H9 (cell line): Measurements from ENCODE around the gene ENOX1. TPM values are rescaled to one million over a fixed set of nuclear protein-coding genes. Genes with fewer than 3 reads are reported as not detected.
A peak's percentile ranks its signal among the peaks of the same experiment; 100 is the strongest.

Experiments used
- DNase-seq: peaks from one replicate; pipeline ENCODE4 v3.0.0-alpha.2; 2017
- H2AFZ ChIP-seq: one replicate; pipeline ENCODE4 v1.6.1; 2013; ENCODE audit warnings: mild to moderate bottlenecking, low read length, control low read depth, moderate library complexity
- H2AK5ac ChIP-seq: 2 replicates; pipeline ENCODE4 v1.6.1; 2013; ENCODE audit warnings: low read length, control low read depth, mixed read lengths; ENCODE audit not compliant: insufficient read length
- H2BK120ac ChIP-seq: one replicate; pipeline ENCODE4 v1.6.1; 2013; ENCODE audit warnings: low read depth, mild to moderate bottlenecking, low read length, control low read depth, inconsistent platforms; ENCODE audit not compliant: poor library complexity, severe bottlenecking
- H2BK12ac ChIP-seq: 2 replicates; pipeline ENCODE4 v1.6.1; 2013; ENCODE audit warnings: low read length, control low read depth, mixed read lengths, low read depth; ENCODE audit not compliant: insufficient read length
- H2BK15ac ChIP-seq: 2 replicates; pipeline ENCODE4 v1.6.1; 2013; ENCODE audit warnings: low read depth, low read length, control low read depth
- H2BK20ac ChIP-seq: one replicate; pipeline ENCODE4 v1.6.1; 2013; ENCODE audit warnings: low read depth, mild to moderate bottlenecking, low read length, control low read depth, inconsistent platforms; ENCODE audit not compliant: poor library complexity, severe bottlenecking
- H2BK5ac ChIP-seq: 2 replicates; pipeline ENCODE4 v1.6.1; 2013; ENCODE audit warnings: low read length, control low read depth, mixed read lengths; ENCODE audit not compliant: insufficient read length
- H3K14ac ChIP-seq: 2 replicates; pipeline ENCODE4 v1.6.1; 2013; ENCODE audit warnings: low read length, control low read depth; ENCODE audit not compliant: insufficient read depth
- H3K18ac ChIP-seq: 2 replicates; pipeline ENCODE4 v1.6.1; 2013; ENCODE audit warnings: low read depth, mild to moderate bottlenecking, mixed read lengths, low read length, control low read depth; ENCODE audit not compliant: insufficient read length
- H3K23ac ChIP-seq: 2 replicates; pipeline ENCODE4 v1.6.1; 2013; ENCODE audit warnings: low read length, control low read depth, mixed read lengths, low read depth; ENCODE audit not compliant: insufficient read length
- H3K23me2 ChIP-seq: 2 replicates; pipeline ENCODE4 v1.6.1; 2013; ENCODE audit warnings: low read depth, mild to moderate bottlenecking, mixed read lengths, low read length, control low read depth; ENCODE audit not compliant: insufficient read length, poor library complexity, severe bottlenecking
- H3K27ac ChIP-seq: 2 replicates; pipeline ENCODE4 v1.5.1; 2013; ENCODE audit warnings: low read length, control low read depth, mixed read lengths, low read depth; ENCODE audit not compliant: insufficient read length
- H3K27me3 ChIP-seq: 2 replicates; pipeline ENCODE4 v1.6.1; 2013; ENCODE audit warnings: low read length, control low read depth, inconsistent platforms; ENCODE audit not compliant: insufficient read depth
- H3K4ac ChIP-seq: 2 replicates; pipeline ENCODE4 v1.6.1; 2013; ENCODE audit warnings: low read depth, mild to moderate bottlenecking, control low read depth, inconsistent platforms, low read length, moderate library complexity
- H3K4me1 ChIP-seq: 2 replicates; pipeline ENCODE4 v1.6.1; 2013; ENCODE audit warnings: low read length, control low read depth, inconsistent platforms; ENCODE audit not compliant: insufficient read depth
- H3K4me2 ChIP-seq: 2 replicates; pipeline ENCODE4 v1.6.1; 2013; ENCODE audit warnings: low read length, control low read depth, mixed read lengths; ENCODE audit not compliant: insufficient read length, insufficient read depth
- H3K56ac ChIP-seq: 2 replicates; pipeline ENCODE4 v1.6.1; 2013; ENCODE audit warnings: low read depth, mild to moderate bottlenecking, mixed read lengths, low read length, control low read depth; ENCODE audit not compliant: insufficient read length
- H3K79me1 ChIP-seq: 2 replicates; pipeline ENCODE4 v1.6.1; 2013; ENCODE audit warnings: low read depth, mild to moderate bottlenecking, moderate library complexity, low read length, control low read depth, inconsistent platforms; ENCODE audit not compliant: insufficient read depth, poor library complexity, severe bottlenecking
- H3K79me2 ChIP-seq: 2 replicates; pipeline ENCODE4 v1.6.1; 2013; ENCODE audit warnings: low read length, control low read depth, inconsistent platforms; ENCODE audit not compliant: insufficient read depth
- H3K9ac ChIP-seq: 2 replicates; pipeline ENCODE4 v1.6.1; 2013; ENCODE audit warnings: low read length, control low read depth, mixed read lengths; ENCODE audit not compliant: insufficient read length; ENCODE audit errors: extremely low read depth
- H3K9me3 ChIP-seq: one replicate; pipeline ENCODE4 v1.6.1; 2013; ENCODE audit warnings: low read depth, low read length, inconsistent platforms; ENCODE audit not compliant: control insufficient read depth
- H3T11ph ChIP-seq: one replicate; pipeline ENCODE4 v1.6.1; 2013; ENCODE audit warnings: mild to moderate bottlenecking, low read length, control low read depth, inconsistent platforms
- H4K20me1 ChIP-seq: one replicate; pipeline ENCODE4 v1.6.1; 2013; ENCODE audit not compliant: control insufficient read depth, insufficient read length, insufficient read depth
- H4K5ac ChIP-seq: 2 replicates; pipeline ENCODE4 v1.6.1; 2013; ENCODE audit warnings: low read depth, mild to moderate bottlenecking, mixed read lengths, low read length, control low read depth; ENCODE audit not compliant: insufficient read length
- H4K8ac ChIP-seq: replicated peaks from 2 replicates; pipeline ENCODE4 v1.6.1; 2013; ENCODE audit warnings: low read length, control low read depth, mixed read lengths, low read depth; ENCODE audit not compliant: insufficient read length
- H4K91ac ChIP-seq: 2 replicates; pipeline ENCODE4 v1.6.1; 2013; ENCODE audit warnings: low read depth, mild to moderate bottlenecking, moderate library complexity, mixed read lengths, low read length, control low read depth; ENCODE audit not compliant: insufficient read length
- H3K27ac Mint-ChIP-seq, 3 experiments: 2 replicates in 2 of 3; 3 replicates in 1 of 3; pipeline ENCODE4 v1.8.0; 2020 to 2021; ENCODE audit warnings: mixed read lengths in 3 of 3, mild to moderate bottlenecking in 1 of 3, moderate library complexity in 1 of 3
- H3K27me3 Mint-ChIP-seq: 2 replicates; pipeline ENCODE4 v1.8.0; 2021; ENCODE audit warnings: low read depth, mild to moderate bottlenecking, moderate library complexity, mixed read lengths
- H3K36me3 Mint-ChIP-seq, 3 experiments: 2 replicates in 2 of 3; 3 replicates in 1 of 3; pipeline ENCODE4 v1.8.0; 2020 to 2021; ENCODE audit warnings: low read depth in 3 of 3, mixed read lengths in 3 of 3; ENCODE audit not compliant: insufficient read depth in 1 of 3
- H3K4me1 Mint-ChIP-seq, 2 experiments: 2 replicates each; pipeline ENCODE4 v1.8.0; 2020; ENCODE audit warnings: mixed read lengths in 2 of 2
- H3K4me3 Mint-ChIP-seq, 2 experiments: 2 replicates in 1 of 2; 3 replicates in 1 of 2; pipeline ENCODE4 v1.8.0; 2020 to 2021; ENCODE audit warnings: mild to moderate bottlenecking in 2 of 2, mixed read lengths in 2 of 2, moderate library complexity in 1 of 2
- H3K9me3 Mint-ChIP-seq, 2 experiments: 2 replicates in 1 of 2; 3 replicates in 1 of 2; pipeline ENCODE4 v1.8.0; 2020; ENCODE audit warnings: mild to moderate bottlenecking in 2 of 2, mixed read lengths in 2 of 2, moderate library complexity in 1 of 2
- CTCF ChIP-seq: fragments of 200-600 bp; sonication (generic); conservative IDR thresholded peaks from 3 replicates; pipeline ENCODE4 v1.8.0; 2021; ENCODE audit warnings: antibody characterized with exemption, mild to moderate bottlenecking
- WGBS: extraction: QIAGEN DNeasy Blood & Tissue Kit; methylation state at CpG from one replicate; pipeline ENCODE4 v1.1.7; 2013; ENCODE audit warnings: missing lambda C conversion rate, low lambda C conversion rate, mixed read lengths; ENCODE audit not compliant: insufficient read length; ENCODE audit errors: extremely low coverage; 5-methylcytosine and 5-hydroxymethylcytosine counted together
- total RNA-seq: library from RNA; stranded (reverse); gene quantifications from 2 replicates; pipeline ENCODE4 v1.2.1, GENCODE V29; 2021

Gene ENOX1
- total RNA-seq, 1 experiment from 2014 or later, result 0.24 TPM

- no peak overlapping the region for H3K56ac ChIP-seq
- no peak overlapping the region for H3K18ac ChIP-seq
- Mint-ChIP-seq H3K4me1 (peaks cover 20 to 33% of the 10 kb centered on the region in 2 experiments), H3K9me3 (no peaks in the 10 kb centered on the region), H3K4me3 (no peak overlapping the region), H3K36me3 (no peaks in the 10 kb centered on the region), H3K27me3 (no peaks in the 10 kb centered on the region), H3K27ac (no peak overlapping the region)
- no peak overlapping the region for H3K9ac ChIP-seq
- no peak overlapping the region for H2BK5ac ChIP-seq
- H2BK120ac ChIP-seq, result no peak overlapping the region
- no peak overlapping the region for H2AK5ac ChIP-seq
- no peak overlapping the region for H3K4me2 ChIP-seq
- H2BK15ac ChIP-seq, result no peak overlapping the region
- H3K23me2 ChIP-seq, result no peaks in the 10 kb centered on the region
- TF ChIP-seq CTCF, result peak; percentile 38; the same call in 2 of the 3 replicates
- no peaks in the 10 kb centered on the region for H3K79me2 ChIP-seq
- no peak overlapping the region for H3K4ac ChIP-seq
- DNase-seq, result no peak
- H3K27ac ChIP-seq, result no peak overlapping the region
- H3K27me3 ChIP-seq, result no peaks in the 10 kb centered on the region
- no peak overlapping the region for H3K14ac ChIP-seq
- H2AFZ ChIP-seq, result no peak overlapping the region
- H2BK20ac ChIP-seq, result no peak overlapping the region
- no peak overlapping the region for H2BK12ac ChIP-seq
- H4K20me1 ChIP-seq, result no peaks in the 10 kb centered on the region
- H3K4me1 ChIP-seq, result no peaks in the 10 kb centered on the region
- H4K91ac ChIP-seq, result no peak overlapping the region
- no CpG with 5 or more reads among the region's 2 CpGs for WGBS
- H4K8ac ChIP-seq, result no peak overlapping the region
- H3K9me3 ChIP-seq, result no peaks in the 10 kb centered on the region
- no peak overlapping the region for H4K5ac ChIP-seq
- H3K79me1 ChIP-seq, result no peaks in the 10 kb centered on the region
- H3T11ph ChIP-seq, result no peak overlapping the region
- no peak overlapping the region for H3K23ac ChIP-seq
These were observed 481.8 kb downstream of the ENOX1 start for GRCh38 chr13:43304945-43305344.
